ENCODE measurements around the gene ZNF341.

- TF ChIP-seq YY1 (IDR thresholded peaks at IDR 0.05; ENCODE audit: borderline replicate concordance in 1 of 3, control insufficient read depth in 1 of 3, extremely low read depth in 1 of 3, insufficient read depth in 3 of 3, insufficient read length in 1 of 3, insufficient replicate concordance in 2 of 3, low read depth in 1 of 3, low read length in 2 of 3) (no peak), POLR2A (conservative IDR thresholded peaks at IDR 0.05) (no peak), ELF1 (tag; IDR thresholded peaks at IDR 0.05) (no peak), POU5F1 (IDR thresholded peaks at IDR 0.05; ENCODE audit: borderline replicate concordance, low read depth, low read length, partially characterized antibody) (no peak), ATF2 (CRISPR knock-in tag; IDR thresholded peaks at IDR 0.05) (no peak), KLF16 (IDR thresholded peaks at IDR 0.05) (no peak)
Observed at GRCh38 chr20:33820362-33820761, 88.6 kb downstream of the ZNF341 start.

Measured in K562 (cell line).